EL (cell line): ENCODE data around the gene C16orf90.
A peak's percentile ranks its signal among the peaks of the same experiment; 100 is the strongest.

Experiments used
- DNase-seq: peaks from one replicate; pipeline ENCODE4 v3.0.0-alpha.2; 2016

Gene C16orf90, protein sequence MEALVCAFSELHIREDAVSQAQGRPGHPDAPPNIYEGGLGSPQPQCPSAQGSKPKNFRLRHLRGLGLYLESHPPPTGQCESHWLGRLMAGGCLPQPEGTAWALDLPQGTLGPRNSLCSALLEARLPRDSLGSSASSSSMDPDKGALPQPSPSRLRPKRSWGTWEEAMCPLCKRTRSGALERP

GRCh38 chr16:3495176-3495575 lies at the start of gene C16orf90:
TSS of gene C16orf90 (minus strand) at chr16:3495489. CDS start at chr16:3495421, 68 bp downstream.
- no peak for DNase-seq

- DNase-seq = no peak
These were observed 47.5 kb upstream of the C16orf90 start for GRCh38 chr16:3542601-3543373.

DNA sequence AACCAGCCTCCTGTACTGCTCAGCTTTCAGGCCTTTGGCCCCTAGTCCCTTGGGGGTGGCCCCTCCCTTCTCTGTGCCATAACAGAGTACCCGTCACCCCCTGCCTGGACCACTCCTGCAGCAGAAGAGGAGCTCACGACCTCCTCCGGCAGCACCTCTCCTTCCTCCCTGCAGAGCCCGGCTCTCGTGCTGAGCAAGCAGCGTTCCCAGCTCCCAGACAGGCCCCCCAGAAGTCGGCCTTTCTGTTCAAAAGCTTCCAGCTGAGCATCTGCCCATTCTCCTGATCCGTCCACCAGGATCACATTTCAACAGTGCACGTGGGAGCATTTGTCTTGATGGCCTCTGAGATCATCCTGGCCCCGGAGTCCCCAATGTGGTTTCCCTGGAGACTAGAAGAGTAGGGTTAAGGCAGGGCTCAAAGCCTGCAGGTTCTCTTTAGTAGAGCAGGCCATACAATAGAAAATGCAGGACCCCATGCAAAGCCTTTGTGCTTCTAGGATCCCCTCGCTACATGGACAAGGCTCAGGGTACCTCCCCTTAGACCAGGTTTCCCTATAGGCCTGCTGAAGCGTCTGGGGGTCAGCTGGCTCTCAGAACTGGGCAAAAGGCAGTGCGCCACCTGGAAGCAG lies 46.4 kb upstream of the C16orf90 start:
- DNase-seq = no peak

- no peak for DNase-seq
These were observed 42.9 kb upstream of the C16orf90 start for GRCh38 chr16:3538222-3538621.

GRCh38 chr16:3536851-3537250 lies 41.6 kb upstream of the C16orf90 start:
- DNase-seq = no peak

- no peak for DNase-seq
These were observed 41.0 kb upstream of the C16orf90 start for GRCh38 chr16:3536271-3536731.

DNA sequence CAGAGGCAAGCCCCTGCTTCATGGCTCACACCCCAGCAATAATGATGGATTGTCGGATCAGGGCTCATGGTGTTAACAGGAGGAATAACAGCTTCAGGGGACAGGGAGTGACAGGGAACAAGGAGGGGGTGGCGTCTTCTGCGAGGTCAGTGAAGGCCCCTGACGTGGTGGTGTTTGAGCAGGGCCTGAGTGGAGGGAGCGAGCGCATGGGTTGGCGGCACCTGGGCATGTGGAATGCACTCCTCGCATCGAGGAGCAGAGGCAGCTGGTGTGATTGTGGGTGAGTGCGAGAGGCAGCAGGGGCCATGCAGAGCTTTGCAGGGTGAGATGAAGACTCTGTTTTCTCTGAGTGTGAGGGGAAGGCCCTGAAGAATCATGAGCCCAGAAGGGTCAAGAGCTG lies 38.8 kb upstream of the C16orf90 start:
- no peak for DNase-seq

DNA sequence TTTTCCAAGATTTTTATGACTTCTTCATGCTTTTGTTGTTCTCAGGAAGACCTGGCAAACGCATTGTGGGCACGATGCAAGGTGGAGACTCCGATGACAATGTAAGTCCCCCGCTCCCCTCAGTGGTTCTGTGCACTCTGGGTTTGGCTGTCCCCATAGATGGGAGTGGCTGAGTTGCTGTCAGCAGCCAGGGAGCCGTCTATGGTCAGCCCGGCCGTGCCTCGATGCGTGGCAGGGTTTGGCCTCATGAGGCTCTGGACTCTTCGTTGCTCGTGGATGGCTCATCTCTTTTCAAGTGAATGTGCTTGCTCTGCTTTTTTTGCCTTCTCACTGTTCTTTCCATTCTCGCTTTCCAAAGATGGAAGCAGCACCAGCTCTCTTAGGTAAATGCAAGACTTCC lies 37.5 kb upstream of the C16orf90 start:
- no peak for DNase-seq

- DNase-seq = no peak
These were observed 35.2 kb upstream of the C16orf90 start for GRCh38 chr16:3530371-3530914.

GRCh38 chr16:3529175-3529574 lies 33.9 kb upstream of the C16orf90 start:
- DNase-seq = no peak

- no peak for DNase-seq
These were observed 33.1 kb upstream of the C16orf90 start for GRCh38 chr16:3528406-3528805.

- DNase-seq = peak; percentile 55
These were observed 32.0 kb upstream of the C16orf90 start for GRCh38 chr16:3527216-3527829.

DNA sequence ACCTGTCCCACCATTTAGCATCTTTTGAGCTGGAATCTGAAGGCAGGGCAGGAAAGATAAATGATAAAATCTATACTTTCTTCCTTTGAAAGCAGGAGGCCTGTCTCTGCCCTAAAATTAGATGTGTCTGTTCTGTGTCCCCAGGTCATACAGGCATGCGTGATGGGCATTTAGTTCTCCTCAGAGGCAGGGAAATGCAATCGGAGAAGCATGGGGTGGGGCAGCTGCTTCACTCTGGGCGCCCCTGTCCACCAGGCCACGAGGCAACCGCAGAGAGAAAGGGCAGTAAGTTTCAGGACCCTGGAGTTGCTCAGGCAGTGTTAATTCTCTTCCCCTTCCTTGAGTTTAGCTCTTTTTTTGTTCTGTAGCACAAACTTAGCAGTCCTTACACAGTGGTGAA lies 30.7 kb upstream of the C16orf90 start:
- DNase-seq = no peak

DNA sequence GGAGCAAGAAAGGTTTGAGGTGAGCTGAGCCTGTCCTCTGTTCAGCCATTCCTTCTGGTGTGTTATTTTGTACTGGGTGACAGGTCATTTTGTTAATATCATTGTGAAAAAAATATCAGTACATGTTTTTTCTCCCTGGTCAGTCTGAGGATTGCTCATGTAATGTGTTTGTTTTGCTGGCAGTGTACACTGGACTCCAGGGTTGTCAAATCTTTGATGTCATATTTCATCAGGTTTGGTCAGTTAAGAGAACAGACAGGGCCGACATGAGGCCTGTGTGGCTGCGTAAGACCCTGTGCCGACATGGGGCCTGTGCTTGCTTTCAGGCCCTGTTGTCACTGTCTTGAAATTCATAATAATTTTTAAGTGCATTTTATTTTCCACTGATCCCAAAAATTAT lies 28.0 kb upstream of the C16orf90 start:
- no peak for DNase-seq

- DNase-seq = no peak
These were observed 25.6 kb upstream of the C16orf90 start for GRCh38 chr16:3520841-3521240.

GRCh38 chr16:3520413-3520812 lies 25.1 kb upstream of the C16orf90 start:
- no peak for DNase-seq

DNA sequence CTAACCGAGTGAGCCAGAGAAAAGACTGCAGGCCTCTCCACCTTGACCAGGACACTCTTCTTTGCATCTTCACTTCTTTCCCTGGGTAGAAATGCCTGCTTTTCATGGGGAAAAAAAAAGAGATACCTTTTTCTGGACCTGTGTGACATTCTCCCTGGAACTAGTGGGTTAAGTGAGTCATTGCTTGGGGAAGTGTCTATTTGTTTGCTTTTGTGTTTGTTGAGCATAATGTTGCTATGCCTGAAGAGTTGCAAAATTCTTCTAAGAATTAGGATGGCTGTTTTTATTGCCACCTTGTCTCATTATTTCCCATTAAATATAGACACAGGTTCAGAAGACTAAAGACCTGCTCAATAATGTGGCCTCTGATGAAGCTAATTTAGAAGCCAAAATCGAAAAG lies 24.3 kb upstream of the C16orf90 start:
- DNase-seq = no peak

GRCh38 chr16:3518986-3519348 lies 23.7 kb upstream of the C16orf90 start:
- DNase-seq = no peak

GRCh38 chr16:3518292-3518985 lies 23.1 kb upstream of the C16orf90 start:
- no peak for DNase-seq

DNA sequence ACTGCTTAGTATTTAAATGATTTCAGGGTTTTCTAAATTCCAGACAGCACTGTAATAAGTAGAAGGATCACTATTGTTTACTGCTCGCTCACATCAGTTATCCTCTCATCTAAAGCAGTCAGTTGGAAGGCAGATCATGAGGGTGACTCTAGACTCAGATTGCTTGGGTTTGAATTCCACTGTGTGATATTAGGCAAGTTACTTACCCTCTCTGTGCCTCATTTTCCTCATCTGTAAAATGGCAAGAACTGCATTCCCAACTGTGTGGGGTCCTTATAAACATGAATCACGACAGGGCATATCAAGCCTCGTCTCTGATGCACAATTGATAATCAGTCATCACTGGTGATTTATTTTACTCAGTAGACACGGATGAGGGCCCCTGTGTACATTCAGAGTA lies 20.6 kb upstream of the C16orf90 start:
- DNase-seq = no peak

GRCh38 chr16:3514621-3515020 lies 19.3 kb upstream of the C16orf90 start:
- DNase-seq = peak; percentile 87

GRCh38 chr16:3513892-3514583 lies 18.7 kb upstream of the C16orf90 start:
- DNase-seq = no peak
